ENCODE measurements around the gene GJA3. TPM values are rescaled to one million over a fixed set of nuclear protein-coding genes. Genes with fewer than 3 reads are reported as not detected.

The GJA3 gene
- total RNA-seq, 1 experiment from 2014 or later, result 0.15 TPM

DNA sequence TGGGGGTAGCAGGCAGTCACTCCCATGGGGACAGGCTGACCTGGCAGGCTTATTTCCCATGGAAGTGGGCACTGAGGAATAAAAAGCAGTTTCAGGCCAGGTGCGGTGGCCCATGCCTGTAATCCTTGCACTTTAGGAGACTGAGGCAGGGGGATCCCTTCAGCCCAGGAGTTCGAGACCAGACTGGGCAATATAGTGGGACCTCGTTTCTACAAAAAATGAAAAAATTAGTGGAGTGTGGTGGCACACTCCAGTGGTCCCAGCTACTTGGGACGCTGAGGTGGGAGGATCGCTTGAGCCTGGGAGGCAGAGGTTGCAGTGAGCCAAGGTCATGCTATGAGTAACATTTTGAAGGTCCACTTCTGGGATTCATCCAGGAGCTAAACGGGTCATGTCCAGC lies 25.9 kb upstream of the GJA3 start:
- peaks cover 6% of the 10 kb centered on the region; the same call in 1 of the 2 replicates for H3F3A ChIP-seq (ENCODE audit: insufficient read depth, low read depth)
- ChIA-PET POLR2A (ENCODE audit: unreplicated experiment) (no interaction called here), CTCF (no interaction called here)
- no peaks in the 10 kb centered on the region; the same call in 1 of the 2 replicates for H4K20me1 ChIP-seq (ENCODE audit: insufficient read depth)
- no peaks in the 10 kb centered on the region for H3K9me3 ChIP-seq (ENCODE audit: insufficient read depth, low read depth)
- no peak overlapping the region for H3K4me3 ChIP-seq
- no peak overlapping the region for H3K27ac ChIP-seq
- H3K79me2 ChIP-seq (ENCODE audit: low read depth), result peaks cover 13% of the 10 kb centered on the region; the same call in 1 of the 2 replicates
- intact Hi-C loops (cut with micrococcal nuclease; ENCODE audit: unreplicated experiment), result no loop called here
- H3K4me2 ChIP-seq, result no peak overlapping the region
- no peaks in the 10 kb centered on the region for H3K27me3 ChIP-seq (ENCODE audit: insufficient read depth, low read depth)
- TF ChIP-seq, protein P1, sequence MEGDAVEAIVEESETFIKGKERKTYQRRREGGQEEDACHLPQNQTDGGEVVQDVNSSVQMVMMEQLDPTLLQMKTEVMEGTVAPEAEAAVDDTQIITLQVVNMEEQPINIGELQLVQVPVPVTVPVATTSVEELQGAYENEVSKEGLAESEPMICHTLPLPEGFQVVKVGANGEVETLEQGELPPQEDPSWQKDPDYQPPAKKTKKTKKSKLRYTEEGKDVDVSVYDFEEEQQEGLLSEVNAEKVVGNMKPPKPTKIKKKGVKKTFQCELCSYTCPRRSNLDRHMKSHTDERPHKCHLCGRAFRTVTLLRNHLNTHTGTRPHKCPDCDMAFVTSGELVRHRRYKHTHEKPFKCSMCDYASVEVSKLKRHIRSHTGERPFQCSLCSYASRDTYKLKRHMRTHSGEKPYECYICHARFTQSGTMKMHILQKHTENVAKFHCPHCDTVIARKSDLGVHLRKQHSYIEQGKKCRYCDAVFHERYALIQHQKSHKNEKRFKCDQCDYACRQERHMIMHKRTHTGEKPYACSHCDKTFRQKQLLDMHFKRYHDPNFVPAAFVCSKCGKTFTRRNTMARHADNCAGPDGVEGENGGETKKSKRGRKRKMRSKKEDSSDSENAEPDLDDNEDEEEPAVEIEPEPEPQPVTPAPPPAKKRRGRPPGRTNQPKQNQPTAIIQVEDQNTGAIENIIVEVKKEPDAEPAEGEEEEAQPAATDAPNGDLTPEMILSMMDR (conservative IDR thresholded peaks at IDR 0.05), result no peak
- TF ChIP-seq EZH2 (IDR thresholded peaks at IDR 0.05; ENCODE audit: low read depth), result no peak
- H2AFZ ChIP-seq, result no peak overlapping the region
- DNase-seq, result no peak
- no peaks in the 10 kb centered on the region for H3K9me2 ChIP-seq (ENCODE audit: insufficient read depth)
- H3K4me1 ChIP-seq (replicated peaks; ENCODE audit: insufficient read depth), result peaks cover 19% of the 10 kb centered on the region
- H3K36me3 ChIP-seq (ENCODE audit: low read depth), result peaks cover 11% of the 10 kb centered on the region; the same call in 1 of the 2 replicates
- BruUV-seq (replicated peaks), result no TSS peak

DNA sequence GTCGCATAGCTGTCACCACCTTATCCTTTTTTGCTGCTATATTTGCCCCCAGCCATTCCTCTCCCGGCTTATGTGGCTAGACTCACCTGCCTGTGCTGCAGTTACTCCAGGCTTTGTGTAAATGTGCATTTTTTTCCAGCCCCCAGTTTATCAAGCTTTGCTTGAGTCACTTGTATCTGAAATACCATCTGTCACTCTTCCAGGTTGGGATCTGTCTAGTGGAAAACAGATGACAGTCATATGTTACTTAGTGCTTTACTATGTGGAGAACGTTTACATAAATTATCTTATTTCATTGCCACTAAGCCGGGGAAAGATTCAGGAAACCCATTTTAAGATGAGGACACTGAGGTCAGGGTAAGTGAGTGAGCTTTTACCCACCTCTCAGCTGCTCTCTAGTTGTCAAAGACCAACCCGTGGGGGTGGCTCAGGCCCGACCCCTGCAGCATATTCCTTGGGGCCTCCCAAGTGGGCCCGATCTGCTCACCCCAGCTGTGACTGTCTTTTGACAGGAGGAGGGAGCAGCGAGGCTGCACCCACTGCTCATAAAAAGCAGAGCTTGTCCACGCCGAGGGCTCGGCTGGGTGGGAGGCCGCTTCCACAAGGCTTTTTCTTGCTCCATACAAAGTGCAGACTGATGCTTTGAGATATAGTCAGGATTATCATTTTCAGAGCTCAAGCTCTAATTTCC lies 24.7 kb upstream of the GJA3 start:
- H3K36me3 ChIP-seq (ENCODE audit: low read depth), result peaks cover 11% of the 10 kb centered on the region; the same call in 1 of the 2 replicates
- no peaks in the 10 kb centered on the region for H3K9me2 ChIP-seq (ENCODE audit: insufficient read depth)
- no TSS peak for BruUV-seq (replicated peaks)
- no peak overlapping the region for H2AFZ ChIP-seq
- POLR2A ChIA-PET (ENCODE audit: unreplicated experiment), result interaction anchor here (0.5 kb wide), 1 partner anchor 59 kb away, joined by 4 read pairs; no protein-coding TSS in a partner anchor
- no peaks in the 10 kb centered on the region for H3K27me3 ChIP-seq (ENCODE audit: insufficient read depth, low read depth)
- intact Hi-C loops (cut with micrococcal nuclease; ENCODE audit: unreplicated experiment), result no loop called here
- no peak overlapping the region for H3K27ac ChIP-seq
- H3K4me2 ChIP-seq, result no peak overlapping the region
- CTCF ChIA-PET, result interaction anchor here (0.6 kb wide), 1 partner anchor 58 kb away, joined by 7 read pairs; no protein-coding TSS in a partner anchor
- no peak for DNase-seq
- H3K9me3 ChIP-seq (ENCODE audit: insufficient read depth, low read depth), result no peaks in the 10 kb centered on the region
- H3K79me2 ChIP-seq (ENCODE audit: low read depth), result peaks cover 11% of the 10 kb centered on the region; the same call in 1 of the 2 replicates
- TF ChIP-seq, protein P1 (conservative IDR thresholded peaks at IDR 0.05), result no peak
- TF ChIP-seq EZH2 (IDR thresholded peaks at IDR 0.05; ENCODE audit: low read depth), result no peak
- peaks cover 6% of the 10 kb centered on the region; the same call in 1 of the 2 replicates for H3F3A ChIP-seq (ENCODE audit: insufficient read depth, low read depth)
- no peaks in the 10 kb centered on the region; the same call in 1 of the 2 replicates for H4K20me1 ChIP-seq (ENCODE audit: insufficient read depth)
- H3K4me3 ChIP-seq, result no peak overlapping the region
- peaks cover 8% of the 10 kb centered on the region for H3K4me1 ChIP-seq (replicated peaks; ENCODE audit: insufficient read depth)

DNA sequence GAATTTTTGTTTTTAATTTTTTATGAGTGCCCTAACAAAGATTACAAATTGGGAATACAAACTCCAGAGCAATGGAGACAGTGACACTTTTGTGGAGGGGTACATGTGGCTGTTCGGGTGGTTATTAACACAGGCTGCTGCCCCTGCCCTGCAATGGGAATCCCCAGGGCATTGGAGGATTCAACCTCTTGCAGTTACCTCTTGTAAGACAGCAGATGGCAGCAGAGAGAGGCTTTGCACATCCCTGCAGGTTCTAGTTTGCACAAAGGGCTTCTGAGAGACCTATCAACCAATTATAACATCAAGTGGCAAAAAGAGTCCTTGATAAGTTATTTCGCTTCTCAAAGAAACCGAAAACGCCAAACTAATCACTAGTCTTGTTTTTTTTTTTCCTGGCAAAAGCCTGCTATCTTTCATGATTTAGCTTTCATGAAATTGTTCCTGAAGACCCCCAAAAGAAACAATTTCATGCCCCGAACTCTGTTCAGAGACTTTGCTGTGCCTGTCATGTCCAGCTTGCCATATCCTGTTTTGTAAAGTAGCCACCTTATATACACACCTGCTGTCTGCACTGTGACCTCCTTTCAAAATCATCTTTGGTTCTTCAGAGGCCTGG lies 21.5 kb upstream of the GJA3 start:
- no peak for TF ChIP-seq EZH2 (IDR thresholded peaks at IDR 0.05; ENCODE audit: low read depth)
- TF ChIP-seq, protein P1 (conservative IDR thresholded peaks at IDR 0.05), result peak; percentile 89
- no peaks in the 10 kb centered on the region for H4K20me1 ChIP-seq (ENCODE audit: insufficient read depth)
- H3K27me3 ChIP-seq (ENCODE audit: insufficient read depth, low read depth), result no peaks in the 10 kb centered on the region
- intact Hi-C loops (cut with micrococcal nuclease; ENCODE audit: unreplicated experiment), result loop anchor here (1.0 kb wide), 1 partner anchor 307 kb away; no protein-coding TSS in a partner anchor
- POLR2A ChIA-PET (ENCODE audit: unreplicated experiment), result no interaction called here
- H3K79me2 ChIP-seq (ENCODE audit: low read depth), result no peaks in the 10 kb centered on the region
- no peaks in the 10 kb centered on the region for H3K4me1 ChIP-seq (replicated peaks; ENCODE audit: insufficient read depth)
- no peak overlapping the region for H3K27ac ChIP-seq
- no peaks in the 10 kb centered on the region for H3F3A ChIP-seq (ENCODE audit: insufficient read depth, low read depth)
- CTCF ChIA-PET, result interaction anchor here (0.7 kb wide), 1 partner anchor 307 kb away, joined by 7 read pairs; no protein-coding TSS in a partner anchor
- no peak overlapping the region for H3K4me2 ChIP-seq
- no TSS peak for BruUV-seq (replicated peaks)
- H3K4me3 ChIP-seq, result no peak overlapping the region
- peak; percentile 17 to 59 for DNase-seq
- no peaks in the 10 kb centered on the region for H3K36me3 ChIP-seq (ENCODE audit: low read depth)
- H2AFZ ChIP-seq, result no peak overlapping the region
- no peaks in the 10 kb centered on the region for H3K9me2 ChIP-seq (ENCODE audit: insufficient read depth)
- H3K9me3 ChIP-seq (ENCODE audit: insufficient read depth, low read depth), result no peaks in the 10 kb centered on the region

Data from PC-9 (cell line).